PFSK-1 (cell line): ENCODE results near the gene SIL1.

Experiments
- POLR2AphosphoS5 ChIP-seq: IDR thresholded peaks from 2 replicates; pipeline ENCODE4 v1.6.1; 2012; ENCODE audit warnings: low read depth, mild to moderate bottlenecking, control low read depth, low read length, moderate library complexity
- REST ChIP-seq, 2 experiments: IDR thresholded peaks; 2 replicates each; pipeline versions ENCODE4 v1.6.1 to v1.8.0; 2011 to 2012; ENCODE audit warnings: low read depth in 2 of 2, low read length in 2 of 2, control low read depth in 1 of 2, inconsistent platforms in 1 of 2, mild to moderate bottlenecking in 1 of 2, moderate library complexity in 1 of 2; ENCODE audit not compliant: insufficient read depth in 1 of 2

GRCh38 chr5:138913773-138914172 is 284.4 kb downstream of the SIL1 start:
- TF ChIP-seq REST (IDR thresholded peaks at IDR 0.05; ENCODE audit: insufficient read depth in 1 of 2, low read depth in 2 of 2, low read length in 2 of 2): no peak
- TF ChIP-seq POLR2AphosphoS5: no peak
